GM11168 (cell line): ENCODE results near the gene RNASE12.

ENCODE experiments used
- in situ Hi-C: fragments of 300-500 bp; cut with MboI; formaldehyde crosslinking; loops from one replicate; pipeline ENCODE4 v1.12.0; 2022; ENCODE audit warnings: low sequenced_read_pairs; ENCODE audit not compliant: unreplicated experiment

The RNASE12 gene

DNA sequence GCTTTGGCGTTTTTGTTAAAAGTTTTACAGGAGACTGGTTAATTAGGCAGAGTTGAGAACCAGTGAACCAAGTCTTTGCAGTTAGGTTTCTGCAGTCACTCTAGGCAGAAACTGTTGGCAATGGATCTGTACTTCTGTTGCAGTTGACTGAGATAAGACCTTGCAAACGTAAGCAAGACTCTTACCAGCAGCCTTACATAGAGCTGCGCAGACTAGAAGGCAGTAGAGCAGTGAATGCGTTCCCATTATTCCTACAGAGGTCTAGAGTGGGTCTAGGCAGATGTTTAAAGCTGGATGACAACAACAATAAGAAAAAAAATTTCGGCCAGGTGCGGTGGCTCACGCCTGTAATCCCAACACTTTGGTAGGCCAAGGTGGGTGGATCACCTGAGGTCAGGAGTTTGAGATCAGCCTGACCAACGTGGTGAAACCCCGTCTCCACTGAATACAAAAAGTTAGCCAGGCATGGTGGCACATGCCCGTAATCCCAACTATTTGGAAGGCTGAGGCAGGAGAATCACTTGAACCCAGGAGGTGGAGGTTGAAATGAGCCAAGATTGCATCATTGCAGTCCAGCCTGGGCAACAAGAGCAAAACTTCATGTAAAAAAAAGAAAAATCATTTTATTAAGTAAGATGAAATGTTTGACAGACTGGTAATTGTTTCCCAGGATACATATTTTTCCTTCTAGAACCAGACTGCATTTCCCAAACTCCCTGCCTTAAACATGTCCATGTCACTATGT is 42.6 kb downstream of the RNASE12 start:
- in situ Hi-C loops: no loop called here

DNA sequence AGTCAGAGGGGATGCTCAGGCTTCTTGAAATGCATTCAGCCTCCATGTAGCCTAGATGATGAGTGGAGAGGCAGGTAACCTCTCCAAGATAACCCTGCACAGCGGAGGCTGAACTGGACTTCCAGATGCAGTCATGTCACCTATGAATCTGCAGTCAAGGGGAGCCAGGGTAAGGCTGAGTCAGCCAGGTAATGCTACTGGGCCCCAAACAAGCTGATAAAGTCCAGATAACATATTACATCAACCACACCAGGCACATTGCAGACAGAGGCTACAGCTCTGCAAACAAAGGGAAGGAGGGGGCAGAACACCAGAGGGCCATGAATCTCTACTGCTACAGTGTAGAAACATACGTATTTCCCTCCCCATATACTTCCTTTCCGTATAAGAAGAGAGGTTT is 44.3 kb downstream of the RNASE12 start:
- in situ Hi-C loops: no loop called here
